ENCODE data around the gene CCDC169.
"Not testable (repeated sequence)": the region's sequence is repeated elsewhere in the genome, so short reads cannot be mapped to it uniquely, and the experiment has no call there.

The CCDC169 gene

DNA sequence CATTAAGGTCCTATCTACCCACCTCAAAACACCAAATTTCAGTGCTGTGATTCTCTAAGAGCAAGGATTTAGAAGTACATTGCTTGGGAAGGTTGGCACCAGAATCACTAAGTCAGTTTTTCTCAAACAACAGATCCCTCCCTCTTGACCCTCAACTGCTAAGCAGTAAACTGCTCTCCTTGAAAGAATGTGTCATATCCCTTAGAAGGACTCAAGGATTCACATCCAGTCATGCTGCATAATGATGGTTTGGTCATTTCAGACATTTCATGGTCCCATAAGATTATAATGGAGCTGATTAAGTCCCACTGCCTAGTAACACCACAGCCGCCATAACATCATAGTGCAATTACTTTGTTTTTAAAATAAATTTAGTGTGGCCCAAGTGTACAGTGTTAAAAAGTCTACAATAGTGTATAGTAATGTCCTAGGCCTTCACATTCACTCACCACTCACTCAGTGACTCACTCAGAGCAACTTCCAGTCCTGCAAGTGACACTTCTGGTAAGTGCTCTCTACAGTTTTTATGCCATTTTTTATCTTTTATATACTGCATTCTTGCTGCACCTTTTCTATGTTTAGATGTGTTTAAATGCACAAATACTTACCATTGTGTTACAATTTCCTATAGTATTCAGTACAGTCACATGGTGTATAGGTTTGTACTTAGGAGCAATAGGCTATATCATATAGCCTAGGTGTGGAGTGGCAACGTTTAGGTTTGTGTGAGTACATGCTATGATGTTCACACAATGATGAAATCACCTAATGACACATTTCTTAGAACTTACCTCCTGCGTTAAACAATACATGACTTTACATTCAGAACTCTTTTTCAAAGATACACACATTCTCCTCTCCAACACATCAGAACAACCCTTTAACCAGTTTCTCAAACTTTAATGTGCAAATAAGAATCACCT lies 15.7 kb upstream of the CCDC169 start:
- no peak for FAIRE-seq

DNA sequence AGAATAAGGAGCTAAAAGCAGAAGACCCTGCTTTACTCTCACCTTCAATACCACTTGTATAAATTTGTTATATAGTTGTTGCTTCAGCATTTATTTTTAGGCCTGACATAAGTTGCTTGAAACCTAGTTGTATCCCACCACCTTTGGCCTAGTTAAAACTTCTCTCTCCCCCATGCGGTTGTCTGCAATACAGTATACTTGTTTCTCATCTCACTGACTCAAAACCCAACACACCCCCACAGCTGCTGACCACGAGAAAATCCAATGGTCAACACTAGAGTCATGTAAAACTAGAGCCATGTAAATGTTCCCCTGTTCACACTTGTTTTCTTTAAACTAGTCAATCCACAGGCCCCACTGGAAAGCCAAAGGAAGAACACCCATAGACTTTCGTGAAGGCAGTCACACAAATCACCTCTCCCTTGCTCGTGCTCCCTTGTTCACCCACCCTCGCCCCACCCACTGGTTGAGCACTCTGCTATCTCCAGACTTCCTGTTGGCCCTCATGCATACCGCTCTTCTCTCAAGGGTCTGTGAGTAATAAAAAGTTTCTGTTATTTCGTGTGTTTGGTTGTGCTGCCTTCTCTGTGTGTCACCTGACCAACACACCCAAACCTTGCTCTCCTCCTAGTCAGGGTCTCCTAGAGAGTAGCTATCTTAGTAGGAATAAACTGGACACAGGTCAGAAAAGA lies 12.9 kb upstream of the CCDC169 start:
- no peak for FAIRE-seq

DNA sequence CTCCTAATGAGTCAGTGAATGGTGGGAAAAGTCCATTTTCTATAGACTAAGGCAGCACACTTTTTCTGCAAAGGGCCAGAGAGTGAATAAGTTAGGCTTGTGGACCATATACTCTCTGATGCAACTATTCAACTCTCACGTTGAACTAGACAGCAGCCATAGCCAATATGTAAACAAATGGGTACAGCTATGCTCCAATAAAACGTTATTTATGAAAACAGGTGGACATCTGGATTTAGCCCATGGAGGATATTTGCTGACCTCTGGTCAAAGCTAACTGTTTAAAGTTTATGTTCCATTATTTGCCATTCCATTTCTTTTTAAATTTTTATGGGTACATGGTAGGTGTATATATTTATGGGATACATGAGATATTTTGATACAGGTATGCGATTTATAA lies 4.7 kb upstream of the CCDC169 start:
- FAIRE-seq: no peak

DNA sequence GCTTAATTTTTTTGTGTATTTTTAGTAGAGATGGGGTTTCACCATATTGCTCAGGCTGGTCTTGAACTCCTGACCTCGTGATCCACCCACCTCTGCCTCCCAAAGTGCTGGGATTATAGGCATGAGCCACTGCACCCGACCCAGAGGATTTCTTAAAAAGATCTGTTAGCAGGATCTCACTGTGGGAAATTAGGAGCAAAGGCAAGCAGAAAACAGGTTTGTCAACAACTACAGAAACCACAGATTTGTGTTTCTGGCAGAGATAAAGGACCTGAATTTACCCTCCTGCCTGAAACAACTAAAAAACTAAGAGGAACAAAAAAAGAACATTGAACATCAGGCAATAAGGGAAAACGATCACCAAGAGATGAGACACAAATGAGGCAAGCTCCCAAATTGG lies 1.9 kb upstream of the CCDC169 start:
- not testable (repeated sequence) for FAIRE-seq

DNA sequence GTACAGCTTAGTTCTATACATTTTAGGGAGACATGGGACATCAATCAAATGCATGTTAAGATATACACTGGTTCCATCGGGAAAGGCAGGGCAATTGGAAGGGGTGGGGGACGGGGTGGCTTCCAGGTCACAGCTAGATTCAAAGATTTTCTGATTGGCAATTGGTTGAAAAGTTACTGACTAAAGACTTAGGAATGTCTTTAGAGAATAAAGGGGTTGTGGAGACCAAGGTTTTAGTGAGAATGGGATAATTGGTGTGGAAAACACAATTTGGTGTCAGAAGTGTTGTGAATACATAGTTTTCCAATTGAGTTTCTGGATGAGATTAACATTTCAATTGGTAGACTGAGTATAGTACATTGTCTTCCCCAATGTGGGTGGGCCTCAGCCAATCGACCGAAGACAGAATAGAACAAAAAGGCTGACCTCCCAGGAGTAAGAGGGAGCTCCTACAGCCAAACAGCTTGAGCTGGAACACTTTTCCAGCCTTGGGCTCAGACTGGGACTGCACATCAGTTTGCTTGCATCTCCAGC lies 988 bp upstream of the CCDC169 start:
- FAIRE-seq: no peak

DNA sequence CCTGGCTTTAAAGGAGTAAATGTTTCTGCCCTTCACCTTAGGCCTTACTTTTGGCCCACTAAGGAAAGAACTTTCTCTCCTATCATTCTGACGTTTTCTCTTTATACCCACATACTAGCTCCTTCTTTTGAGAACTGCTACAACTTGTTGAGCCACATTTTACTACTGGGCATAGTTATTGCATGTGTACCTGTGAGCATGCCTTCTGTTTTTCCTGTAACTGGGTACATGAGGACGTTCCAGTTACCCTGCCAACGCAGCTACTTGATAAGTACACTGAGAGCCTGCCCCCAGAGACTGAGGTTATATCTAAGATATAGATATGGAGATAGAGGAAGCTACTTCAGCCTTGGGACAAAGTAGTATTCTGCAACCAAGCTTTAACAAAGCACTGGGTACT lies 3.5 kb downstream of the CCDC169 start:
- FAIRE-seq: no peak

DNA sequence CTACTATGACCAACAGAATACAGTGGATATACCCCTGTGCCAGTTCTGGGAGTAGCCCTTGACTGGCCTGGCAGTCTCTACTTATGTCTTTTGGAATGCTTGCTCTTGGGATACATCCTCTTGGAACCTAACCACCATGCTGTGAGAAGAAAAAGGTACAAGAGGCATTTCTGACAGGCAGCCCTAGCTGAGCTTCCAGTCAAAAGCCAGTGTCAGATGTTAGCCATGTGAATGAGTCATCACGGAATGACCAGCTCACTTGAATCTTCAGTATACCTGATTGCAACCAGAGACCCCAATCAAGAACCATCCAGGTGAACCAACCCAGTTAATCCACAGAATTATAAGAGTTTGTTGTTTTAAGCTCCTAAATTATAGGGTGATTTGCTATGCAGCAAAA lies 4.1 kb downstream of the CCDC169 start:
- no peak for FAIRE-seq

DNA sequence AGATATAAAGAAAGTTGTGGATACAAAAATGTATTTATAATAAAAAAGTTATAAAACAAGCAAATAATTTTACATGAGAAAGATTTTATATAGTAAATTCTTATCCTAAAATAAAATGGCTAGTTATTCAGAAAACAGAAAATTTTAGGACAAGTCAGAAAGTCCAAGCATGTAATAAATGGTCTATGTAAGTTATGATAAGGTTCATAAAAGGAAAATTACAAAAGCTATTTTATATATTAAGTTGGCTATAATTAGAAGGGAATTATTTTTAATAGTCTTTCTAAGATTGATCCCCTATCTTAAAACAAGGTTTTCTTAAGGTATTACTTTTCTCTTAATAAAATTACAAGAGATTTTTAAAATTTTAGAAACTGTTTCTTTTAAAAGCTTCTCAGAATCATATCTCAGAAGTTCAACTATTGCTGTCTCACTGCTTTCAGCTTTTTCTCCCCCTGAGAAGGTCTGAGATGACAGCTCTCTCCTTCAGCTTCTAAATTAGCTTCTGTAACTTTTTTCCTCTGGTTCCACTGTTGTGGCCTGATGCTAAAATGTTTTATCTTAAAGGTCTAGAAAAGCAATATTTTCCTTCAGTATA lies 8.7 kb downstream of the CCDC169 start:
- FAIRE-seq: peak; percentile 42

DNA sequence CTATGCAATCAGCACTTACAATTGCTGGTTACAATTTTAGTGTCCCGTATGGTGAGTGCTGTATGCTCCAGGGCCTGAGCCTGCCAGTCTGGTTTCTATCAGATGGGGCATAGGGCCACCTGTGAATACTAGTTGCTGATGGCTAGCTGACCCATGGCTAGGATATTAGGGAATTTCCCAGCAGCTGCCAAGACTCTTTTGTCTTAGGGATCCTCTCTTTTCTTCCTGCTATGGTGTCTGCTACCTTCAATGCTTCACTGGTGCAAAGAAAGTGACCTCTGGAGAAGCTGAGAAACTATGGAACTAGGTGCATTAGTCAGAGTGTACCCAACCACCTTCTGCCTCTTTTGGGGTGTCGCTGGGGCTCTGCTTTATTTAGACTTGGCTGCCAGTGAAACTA lies 11.6 kb downstream of the CCDC169 start:
- no peak for FAIRE-seq

DNA sequence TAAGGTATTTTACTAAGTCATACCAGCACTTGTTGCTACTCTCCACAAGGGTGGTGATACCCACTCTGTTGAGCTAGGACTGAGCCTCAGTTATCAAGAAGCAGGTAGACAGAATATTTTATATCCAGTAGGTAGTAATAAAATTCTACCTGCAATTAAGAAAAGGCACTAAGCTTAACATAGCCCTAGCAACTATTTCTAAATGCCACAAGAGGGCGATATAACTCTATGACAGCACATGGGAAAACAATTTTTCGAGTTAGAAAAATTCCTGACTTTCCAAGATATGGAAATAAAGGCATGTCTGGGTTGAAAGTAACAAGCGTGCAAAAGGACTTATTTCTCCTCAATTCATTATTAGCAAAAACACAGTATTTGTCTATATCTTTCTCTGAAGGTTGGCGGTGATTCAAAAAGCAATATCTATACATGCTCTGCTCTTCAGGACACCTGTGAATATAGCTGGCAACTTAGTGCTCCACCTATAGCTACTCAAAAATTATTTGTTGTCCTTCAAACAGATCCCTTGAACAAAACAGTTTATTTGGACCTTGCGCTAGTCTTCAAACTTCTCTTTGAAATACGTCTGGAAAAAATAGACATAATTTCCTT lies 14.7 kb downstream of the CCDC169 start:
- peak; percentile 3 for FAIRE-seq

DNA sequence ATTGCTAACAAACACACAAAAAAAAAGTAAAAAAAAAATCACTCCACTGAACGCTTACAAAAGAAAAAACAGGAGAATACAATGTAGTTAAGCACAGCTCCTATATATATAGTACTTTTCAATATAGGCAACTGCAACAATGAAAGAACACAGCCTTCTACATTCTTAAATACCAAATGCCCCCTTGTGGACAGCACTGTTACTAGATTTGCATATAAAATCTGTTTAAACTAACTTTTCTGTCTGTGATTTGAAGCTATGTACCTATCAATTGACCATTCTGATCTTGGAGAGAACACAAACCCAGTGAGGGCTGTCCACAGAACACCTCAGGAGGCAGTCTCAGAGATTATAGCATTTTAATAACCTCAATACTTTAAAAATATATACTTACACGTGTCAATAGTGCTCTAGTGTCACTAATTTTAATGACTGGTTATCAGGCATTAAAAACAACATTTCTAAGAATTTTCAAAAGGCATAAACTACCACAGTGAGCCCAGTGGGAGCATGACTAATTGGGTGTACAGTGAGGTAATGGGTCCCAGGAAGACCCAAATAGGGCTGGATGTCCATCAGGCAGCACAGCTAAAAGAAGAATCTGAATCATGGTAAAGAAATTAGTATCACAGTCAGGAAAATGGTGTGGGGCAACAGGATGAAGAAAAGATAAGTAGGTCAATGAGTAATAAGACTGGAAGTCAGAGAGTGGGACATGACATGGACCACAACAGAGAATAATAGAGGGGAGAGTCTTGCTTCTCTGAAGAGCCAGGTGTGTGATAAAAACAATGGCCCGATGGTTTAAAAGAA lies 22.2 kb downstream of the CCDC169 start:
- peak; percentile 55 for FAIRE-seq

DNA sequence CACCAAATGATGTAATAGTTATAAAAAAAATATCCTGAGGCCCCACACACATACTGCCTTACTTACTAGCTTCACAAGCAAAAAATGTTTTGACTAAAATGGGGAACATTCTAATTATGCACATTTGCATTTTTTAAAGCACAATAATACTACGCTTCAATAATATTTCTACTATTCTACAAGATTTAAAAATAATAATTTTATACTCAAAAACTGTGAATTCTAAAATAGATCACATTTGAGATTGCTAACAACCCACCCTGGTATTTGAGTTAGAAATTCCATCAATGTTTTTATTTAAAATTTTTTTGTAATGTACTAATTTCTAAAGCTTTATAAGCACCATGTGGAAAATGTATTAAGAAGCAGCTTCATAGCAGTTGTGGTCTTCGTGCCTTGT lies 24.2 kb downstream of the CCDC169 start:
- no peak for FAIRE-seq

DNA sequence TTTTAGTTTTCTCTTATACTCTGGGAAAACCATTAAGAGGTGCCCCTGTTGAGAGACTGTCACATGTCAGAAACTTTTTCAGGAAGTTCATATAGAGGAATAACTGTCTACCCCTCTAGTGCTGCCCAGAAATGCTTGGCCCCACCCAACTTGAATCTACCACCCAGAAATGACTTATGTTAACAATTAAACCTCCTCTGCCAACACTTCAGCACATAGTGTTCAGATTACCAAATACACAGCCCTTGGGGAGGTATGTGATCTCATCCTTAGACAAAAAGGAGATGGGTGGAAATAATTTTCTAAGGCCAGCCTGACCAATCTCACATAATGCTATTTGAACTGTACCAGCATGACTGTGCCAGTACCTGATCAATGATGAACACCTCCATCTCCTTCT lies 35.6 kb downstream of the CCDC169 start:
- FAIRE-seq: no peak

DNA sequence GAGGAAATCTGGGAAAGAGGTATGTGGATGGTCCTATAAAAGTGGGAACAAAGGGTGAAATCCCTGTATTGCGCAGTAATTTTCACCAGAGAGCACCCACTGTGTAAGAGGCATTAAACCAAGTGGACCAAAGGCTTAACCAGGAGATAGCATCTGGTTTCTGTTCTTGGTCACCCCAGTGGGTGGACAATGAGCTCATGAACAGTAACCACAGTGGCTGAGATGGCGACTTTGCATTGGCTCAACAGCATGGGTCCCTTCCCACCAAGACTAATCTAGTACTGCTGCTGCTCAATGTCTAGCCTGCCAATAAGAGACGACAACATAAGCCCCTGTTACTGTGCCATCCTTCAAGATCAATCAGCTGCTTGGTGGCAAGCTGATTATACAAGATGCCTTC lies 36.6 kb downstream of the CCDC169 start:
- no peak for FAIRE-seq

DNA sequence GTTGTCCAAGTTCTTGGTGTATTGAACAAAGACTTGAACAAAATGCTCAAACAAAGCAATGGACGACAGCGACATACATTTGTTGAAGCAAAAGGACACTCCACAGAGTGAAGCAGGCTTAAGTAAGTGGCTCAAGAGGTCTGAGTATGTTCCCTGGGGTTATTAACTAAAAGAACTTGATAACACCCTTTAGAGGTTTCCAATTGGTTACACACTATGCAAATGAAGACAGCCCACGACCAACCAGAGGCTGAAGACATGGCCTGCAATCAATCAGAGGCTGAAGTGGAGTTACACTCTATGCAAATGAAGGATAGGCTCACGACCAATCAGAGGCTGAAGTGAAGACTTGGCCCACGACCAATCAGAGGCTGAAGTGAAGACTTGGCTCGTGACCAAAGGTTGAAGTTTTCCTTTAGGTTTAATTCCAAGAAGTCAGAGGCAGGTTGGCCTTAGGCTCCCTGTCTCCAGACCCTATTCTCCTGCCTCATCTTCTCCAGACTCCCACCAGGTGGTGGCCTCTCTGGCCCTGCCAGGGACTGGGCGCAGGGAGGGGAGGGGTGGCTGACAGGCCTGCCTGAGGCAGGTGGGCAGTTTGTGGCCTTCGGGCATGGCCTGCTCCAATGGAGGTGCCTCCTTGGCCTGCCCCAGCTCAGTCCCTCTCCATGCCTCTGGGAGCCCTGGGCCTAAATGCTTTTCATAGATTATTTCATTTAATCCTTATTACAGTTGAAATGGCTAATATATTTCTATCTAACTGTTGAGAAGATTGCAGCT lies 38.1 kb downstream of the CCDC169 start:
- no peak for FAIRE-seq

DNA sequence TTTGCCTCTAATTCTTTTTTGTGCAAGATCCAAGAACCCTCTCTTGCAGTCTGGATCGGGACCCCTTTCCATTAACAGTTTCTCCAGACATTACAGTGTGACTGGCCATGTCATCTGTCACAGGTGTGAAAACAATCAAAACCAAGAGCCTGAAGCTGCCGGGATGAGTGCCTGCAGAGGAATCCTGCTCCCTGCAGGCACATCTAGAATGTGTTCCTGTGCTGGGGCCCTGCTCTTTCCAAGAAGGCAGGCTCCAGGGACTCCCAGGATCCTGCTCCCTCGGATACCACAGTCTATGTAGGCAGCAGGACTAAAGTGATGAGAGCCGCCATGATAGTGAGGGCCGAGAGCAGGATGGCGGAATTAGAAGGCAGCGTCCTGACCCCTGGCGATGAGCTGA lies 38.8 kb downstream of the CCDC169 start:
- no peak for FAIRE-seq

DNA sequence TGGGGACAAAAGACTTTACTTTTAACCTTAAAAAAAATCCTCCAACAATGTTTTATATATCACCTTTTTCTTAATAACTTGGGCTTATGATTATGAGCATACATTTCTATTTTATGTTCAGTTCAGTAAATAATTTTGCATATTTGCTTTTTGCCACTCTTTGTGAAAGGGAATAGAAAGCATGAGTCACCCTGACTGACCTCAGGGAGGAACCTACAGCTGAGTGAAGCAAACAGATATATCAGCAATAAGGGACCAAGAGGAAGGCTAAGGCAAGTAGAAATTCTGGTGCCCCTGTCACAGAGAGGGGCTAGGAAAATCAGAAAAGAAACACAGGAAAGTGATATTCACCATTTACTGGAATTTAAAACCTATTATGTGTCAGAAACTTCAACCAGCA lies 46.1 kb downstream of the CCDC169 start:
- no peak for FAIRE-seq

DNA sequence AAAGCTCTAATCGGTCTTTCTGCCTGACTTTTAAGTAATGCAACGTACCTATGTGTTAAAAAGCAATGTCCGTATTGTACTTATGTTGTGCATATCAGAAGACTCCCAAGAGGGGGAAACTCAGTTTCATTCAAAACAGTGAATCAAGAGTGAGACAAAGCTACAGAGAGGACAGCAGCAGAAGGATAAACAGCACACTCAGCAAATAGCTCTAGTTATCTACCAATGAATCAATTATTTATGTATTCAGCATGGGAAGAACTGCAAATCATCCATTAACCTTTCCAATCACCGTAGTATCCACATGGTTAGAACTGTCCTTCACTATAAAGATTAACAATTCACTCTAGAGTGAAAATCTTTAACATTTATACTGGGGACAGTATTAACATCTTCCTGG lies 46.6 kb downstream of the CCDC169 start:
- FAIRE-seq: no peak

DNA sequence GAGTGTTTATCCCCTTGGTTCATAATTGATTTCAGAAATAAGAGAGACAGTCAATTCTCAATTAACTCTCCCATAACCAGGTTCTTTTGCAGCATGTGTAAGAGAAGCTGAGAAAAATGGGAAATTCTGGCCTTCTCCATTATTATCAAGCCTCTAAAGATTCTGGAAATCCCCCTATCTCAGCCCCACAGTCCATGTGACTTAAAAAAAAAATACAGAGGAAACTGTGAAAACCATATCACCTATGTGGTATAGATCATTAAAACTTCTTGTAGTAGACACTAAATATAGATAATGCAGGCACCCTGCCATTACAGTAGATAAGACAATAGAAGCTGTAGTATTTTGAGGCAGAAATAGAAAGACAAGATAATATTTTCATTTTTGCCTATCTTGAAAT lies 48.9 kb downstream of the CCDC169 start:
- no peak for FAIRE-seq

DNA sequence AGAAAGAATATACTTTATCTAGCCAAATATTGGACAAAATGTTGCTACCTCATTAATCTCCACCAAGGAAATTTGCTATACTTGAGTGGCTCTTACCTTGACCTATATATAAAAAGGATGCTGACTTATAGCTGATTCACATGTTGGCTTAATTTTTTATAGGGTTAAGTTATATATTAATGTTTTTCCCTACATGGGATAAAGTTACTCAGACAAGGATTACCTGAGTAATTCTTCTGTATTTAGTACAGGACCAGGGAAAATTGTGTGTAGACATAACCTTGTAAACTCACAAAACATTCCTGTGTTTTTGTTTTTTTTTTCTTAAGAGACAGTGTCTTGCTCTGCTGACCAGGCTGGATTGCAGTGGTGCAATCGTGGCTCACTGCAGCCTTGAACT lies 52.6 kb downstream of the CCDC169 start:
- no peak for FAIRE-seq

DNA sequence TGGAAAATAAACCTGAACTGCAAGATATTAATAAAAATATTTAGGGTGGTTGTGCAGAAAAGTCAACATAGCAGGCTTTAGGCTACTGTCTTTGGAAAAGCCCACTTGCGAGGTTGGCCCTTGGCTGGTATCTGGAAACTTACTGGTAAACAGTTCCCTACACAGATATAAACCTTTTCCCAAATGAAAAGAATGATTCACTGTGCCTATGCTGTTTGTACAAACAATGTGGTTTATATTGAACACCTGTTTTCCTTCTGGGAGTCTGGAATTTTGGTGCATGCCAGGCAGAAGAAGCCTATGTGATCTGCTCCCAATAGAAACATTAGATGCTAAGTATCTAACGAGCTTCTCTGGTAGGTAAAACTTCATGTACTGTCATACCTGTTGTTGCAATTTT lies 53.5 kb downstream of the CCDC169 start:
- no peak for FAIRE-seq

DNA sequence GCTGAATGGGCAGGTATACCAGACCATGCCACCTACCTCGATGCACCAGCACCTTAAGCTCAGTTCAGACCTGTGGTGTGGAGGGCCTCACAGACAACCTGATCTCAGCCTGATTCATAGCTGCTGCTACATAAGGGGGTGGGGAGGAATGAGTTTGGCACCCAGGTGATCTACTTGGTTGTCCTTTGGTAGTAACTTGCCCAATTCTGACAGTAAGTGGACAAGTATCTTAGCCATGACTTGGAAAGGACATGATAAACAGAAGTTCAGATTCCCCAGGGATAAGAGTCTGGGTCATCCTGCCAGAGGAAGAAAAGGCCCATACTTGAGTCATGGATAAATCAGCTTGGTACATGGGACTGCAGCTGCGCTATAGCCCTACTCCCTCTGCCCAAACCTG lies 54.9 kb downstream of the CCDC169 start:
- no peak for FAIRE-seq
